Measurements from ENCODE around the gene OSBPL1A. TPM values are rescaled to one million over a fixed set of nuclear protein-coding genes. Genes with fewer than 3 reads are reported as not detected.

The OSBPL1A gene
- total RNA-seq, 1 experiment from 2014 or later = 34.6 TPM

- H3K9me3 ChIP-seq (replicated peaks) = no peaks in the 10 kb centered on the region
- H3K36me3 ChIP-seq = no peaks in the 10 kb centered on the region
- peaks cover 10% of the 10 kb centered on the region for H3K4me1 ChIP-seq (replicated peaks)
- no peaks in the 10 kb centered on the region for H3K27me3 ChIP-seq (replicated peaks)
- no peak overlapping the region for H3K4me3 ChIP-seq
- no peak overlapping the region for H3K27ac ChIP-seq
- no peak for DNase-seq (ENCODE audit: low read depth in 1 of 2, low spot score in 2 of 2)
These were observed 132.0 kb downstream of the OSBPL1A start for GRCh38 chr18:24265502-24266064.

- no peak for DNase-seq (ENCODE audit: low read depth in 1 of 2, low spot score in 2 of 2)
- Histone ChIP-seq H3K9me3 (replicated peaks) (no peaks in the 10 kb centered on the region), H3K27me3 (replicated peaks) (no peaks in the 10 kb centered on the region), H3K4me1 (replicated peaks) (no peaks in the 10 kb centered on the region), H3K27ac (no peak overlapping the region), H3K4me3 (no peak overlapping the region), H3K36me3 (no peaks in the 10 kb centered on the region)
These were observed 134.6 kb downstream of the OSBPL1A start for GRCh38 chr18:24263050-24263449.

GRCh38 chr18:24262087-24262486, 135.5 kb downstream of the OSBPL1A start:
- DNase-seq (ENCODE audit: low read depth in 1 of 2, low spot score in 2 of 2) = no peak
- no peak overlapping the region for H3K4me3 ChIP-seq

GRCh38 chr18:24259869-24260641, 137.6 kb downstream of the OSBPL1A start:
- no peaks in the 10 kb centered on the region for H3K36me3 ChIP-seq
- DNase-seq (ENCODE audit: low read depth in 1 of 2, low spot score in 2 of 2) = no peak
- H3K27ac ChIP-seq = no peak overlapping the region
- no peak overlapping the region for H3K4me3 ChIP-seq
- no peaks in the 10 kb centered on the region for H3K9me3 ChIP-seq (replicated peaks)
- H3K27me3 ChIP-seq (replicated peaks) = no peaks in the 10 kb centered on the region
- H3K4me1 ChIP-seq (replicated peaks) = no peaks in the 10 kb centered on the region

More at GRCh38 chr18:24262087-24262486, 135.5 kb downstream of the OSBPL1A start:
- H3K4me1 ChIP-seq (replicated peaks) = no peaks in the 10 kb centered on the region
- H3K9me3 ChIP-seq (replicated peaks) = no peaks in the 10 kb centered on the region
- no peaks in the 10 kb centered on the region for H3K27me3 ChIP-seq (replicated peaks)
- no peak overlapping the region for H3K27ac ChIP-seq
- H3K36me3 ChIP-seq = no peaks in the 10 kb centered on the region

GRCh38 chr18:24254071-24254470, 143.6 kb downstream of the OSBPL1A start:
- Histone ChIP-seq H3K4me1 (replicated peaks) (no peaks in the 10 kb centered on the region), H3K9me3 (replicated peaks) (no peaks in the 10 kb centered on the region), H3K36me3 (no peaks in the 10 kb centered on the region), H3K27ac (no peak overlapping the region), H3K27me3 (replicated peaks) (no peaks in the 10 kb centered on the region), H3K4me3 (no peak overlapping the region)
- DNase-seq (ENCODE audit: low read depth in 1 of 2, low spot score in 2 of 2) = no peak

GRCh38 chr18:24249716-24250115, 147.9 kb downstream of the OSBPL1A start:
- no peaks in the 10 kb centered on the region for H3K27me3 ChIP-seq (replicated peaks)
- H3K4me1 ChIP-seq (replicated peaks) = no peaks in the 10 kb centered on the region
- DNase-seq (ENCODE audit: low read depth in 1 of 2, low spot score in 2 of 2) = no peak
- no peaks in the 10 kb centered on the region for H3K36me3 ChIP-seq
- no peak overlapping the region for H3K4me3 ChIP-seq
- no peaks in the 10 kb centered on the region for H3K9me3 ChIP-seq (replicated peaks)
- H3K27ac ChIP-seq = no peak overlapping the region

- Histone ChIP-seq H3K36me3 (no peaks in the 10 kb centered on the region), H3K27me3 (replicated peaks) (no peaks in the 10 kb centered on the region), H3K9me3 (replicated peaks) (no peaks in the 10 kb centered on the region), H3K4me1 (replicated peaks) (no peaks in the 10 kb centered on the region), H3K4me3 (no peak overlapping the region), H3K27ac (no peak overlapping the region)
- no peak for DNase-seq (ENCODE audit: low read depth in 1 of 2, low spot score in 2 of 2)
These were observed 149.3 kb downstream of the OSBPL1A start for GRCh38 chr18:24248359-24248758.

- Histone ChIP-seq H3K4me1 (replicated peaks) (no peaks in the 10 kb centered on the region), H3K4me3 (no peak overlapping the region), H3K27ac (no peak overlapping the region), H3K27me3 (replicated peaks) (no peaks in the 10 kb centered on the region), H3K36me3 (no peaks in the 10 kb centered on the region), H3K9me3 (replicated peaks) (no peaks in the 10 kb centered on the region)
- DNase-seq (ENCODE audit: low read depth in 1 of 2, low spot score in 2 of 2) = no peak
These were observed 151.5 kb downstream of the OSBPL1A start for GRCh38 chr18:24246143-24246542.

- DNase-seq (ENCODE audit: low read depth in 1 of 2, low spot score in 2 of 2) = no peak
- no peaks in the 10 kb centered on the region for H3K27me3 ChIP-seq (replicated peaks)
- H3K36me3 ChIP-seq = no peaks in the 10 kb centered on the region
These were observed 152.9 kb downstream of the OSBPL1A start for GRCh38 chr18:24244698-24245097.

GRCh38 chr18:24243677-24244076, 153.9 kb downstream of the OSBPL1A start:
- no peaks in the 10 kb centered on the region for H3K4me1 ChIP-seq (replicated peaks)
- no peaks in the 10 kb centered on the region for H3K36me3 ChIP-seq
- no peaks in the 10 kb centered on the region for H3K9me3 ChIP-seq (replicated peaks)
- no peak overlapping the region for H3K4me3 ChIP-seq
- no peaks in the 10 kb centered on the region for H3K27me3 ChIP-seq (replicated peaks)
- no peak for DNase-seq (ENCODE audit: low read depth in 1 of 2, low spot score in 2 of 2)
- no peak overlapping the region for H3K27ac ChIP-seq

More at GRCh38 chr18:24244698-24245097, 152.9 kb downstream of the OSBPL1A start:
- H3K4me1 ChIP-seq (replicated peaks) = no peaks in the 10 kb centered on the region
- no peak overlapping the region for H3K4me3 ChIP-seq
- H3K9me3 ChIP-seq (replicated peaks) = no peaks in the 10 kb centered on the region
- H3K27ac ChIP-seq = no peak overlapping the region

GRCh38 chr18:24239341-24239740, 158.3 kb downstream of the OSBPL1A start:
- no peaks in the 10 kb centered on the region for H3K27me3 ChIP-seq (replicated peaks)
- H3K27ac ChIP-seq = no peak overlapping the region
- H3K36me3 ChIP-seq = peaks cover 9% of the 10 kb centered on the region
- H3K9me3 ChIP-seq (replicated peaks) = no peaks in the 10 kb centered on the region
- no peaks in the 10 kb centered on the region for H3K4me1 ChIP-seq (replicated peaks)
- H3K4me3 ChIP-seq = no peak overlapping the region
- DNase-seq (ENCODE audit: low read depth in 1 of 2, low spot score in 2 of 2) = no peak

- Histone ChIP-seq H3K36me3 (peaks cover 9% of the 10 kb centered on the region), H3K27ac (no peak overlapping the region), H3K4me3 (no peak overlapping the region), H3K4me1 (replicated peaks) (no peaks in the 10 kb centered on the region), H3K9me3 (replicated peaks) (no peaks in the 10 kb centered on the region), H3K27me3 (replicated peaks) (no peaks in the 10 kb centered on the region)
- no peak for DNase-seq (ENCODE audit: low read depth in 1 of 2, low spot score in 2 of 2)
These were observed 159.2 kb downstream of the OSBPL1A start for GRCh38 chr18:24238387-24238786.

- no peak for DNase-seq (ENCODE audit: low read depth in 1 of 2, low spot score in 2 of 2)
- peaks cover 9% of the 10 kb centered on the region for H3K36me3 ChIP-seq
- H3K4me3 ChIP-seq = no peak overlapping the region
- H3K27me3 ChIP-seq (replicated peaks) = no peaks in the 10 kb centered on the region
- H3K4me1 ChIP-seq (replicated peaks) = peaks cover 10% of the 10 kb centered on the region
- no peak overlapping the region for H3K27ac ChIP-seq
- H3K9me3 ChIP-seq (replicated peaks) = no peaks in the 10 kb centered on the region
These were observed 162.7 kb downstream of the OSBPL1A start for GRCh38 chr18:24234850-24235418.

GRCh38 chr18:24234330-24234729, 163.3 kb downstream of the OSBPL1A start:
- H3K4me3 ChIP-seq = no peak overlapping the region
- H3K27me3 ChIP-seq (replicated peaks) = no peaks in the 10 kb centered on the region
- H3K27ac ChIP-seq = no peak overlapping the region
- no peaks in the 10 kb centered on the region for H3K9me3 ChIP-seq (replicated peaks)
- peaks cover 15% of the 10 kb centered on the region for H3K4me1 ChIP-seq (replicated peaks)
- peaks cover 9% of the 10 kb centered on the region for H3K36me3 ChIP-seq
- DNase-seq (ENCODE audit: low read depth in 1 of 2, low spot score in 2 of 2) = no peak

Data from SJSA1 (cell line).